Endodermal cell (in vitro differentiated cells): ENCODE measurements around the gene GARNL3. TPM values are rescaled to one million over a fixed set of nuclear protein-coding genes. Genes with fewer than 3 reads are reported as not detected.

Source experiments
- DNase-seq: peaks from one replicate; pipeline ENCODE4 v3.0.0-alpha.2; 2017
- H3K27ac ChIP-seq: 2 replicates; pipeline ENCODE4 v1.5.1; 2013; ENCODE audit warnings: mild to moderate bottlenecking, low read depth, low read length, moderate library complexity
- H3K27me3 ChIP-seq: 2 replicates; pipeline ENCODE4 v1.6.1; 2013; ENCODE audit warnings: mild to moderate bottlenecking, low read length, moderate library complexity; ENCODE audit not compliant: insufficient read depth, control insufficient read depth, poor library complexity, severe bottlenecking
- H3K36me3 ChIP-seq: 2 replicates; pipeline ENCODE4 v1.7.0; 2013; ENCODE audit warnings: mild to moderate bottlenecking, low read length, moderate library complexity; ENCODE audit not compliant: control insufficient read depth, insufficient read depth
- H3K4me1 ChIP-seq: one replicate; pipeline ENCODE4 v1.7.0; 2013; ENCODE audit warnings: low read length; ENCODE audit not compliant: control insufficient read depth, insufficient read depth
- H3K4me3 ChIP-seq: 2 replicates; pipeline ENCODE4 v1.5.1; 2013; ENCODE audit warnings: mild to moderate bottlenecking, low read length, moderate library complexity
- H3K9ac ChIP-seq: 2 replicates; pipeline ENCODE4 v1.6.1; 2013; ENCODE audit warnings: mild to moderate bottlenecking, low read length, moderate library complexity; ENCODE audit not compliant: poor library complexity, severe bottlenecking; ENCODE audit errors: extremely low read depth
- H3K9me3 ChIP-seq: 2 replicates; pipeline ENCODE4 v1.6.1; 2013; ENCODE audit warnings: mild to moderate bottlenecking, low read length, moderate library complexity; ENCODE audit not compliant: control insufficient read depth
- H3K27ac Mint-ChIP-seq: 2 replicates; pipeline ENCODE4 v1.8.0; 2020; ENCODE audit warnings: mixed read lengths
- H3K27me3 Mint-ChIP-seq: 2 replicates; pipeline ENCODE4 v1.8.0; 2021; ENCODE audit warnings: mild to moderate bottlenecking, mixed read lengths; ENCODE audit not compliant: insufficient read depth
- H3K36me3 Mint-ChIP-seq: 2 replicates; pipeline ENCODE4 v1.8.0; 2020; ENCODE audit warnings: low read depth, mixed read lengths
- H3K4me1 Mint-ChIP-seq: 2 replicates; pipeline ENCODE4 v1.8.0; 2020; ENCODE audit warnings: mixed read lengths
- H3K4me3 Mint-ChIP-seq: 2 replicates; pipeline ENCODE4 v1.8.0; 2020; ENCODE audit warnings: mild to moderate bottlenecking, moderate library complexity, mixed read lengths
- H3K9me3 Mint-ChIP-seq: 2 replicates; pipeline ENCODE4 v1.8.0; 2020; ENCODE audit warnings: mild to moderate bottlenecking, mixed read lengths
- CTCF ChIP-seq: fragments of 200-600 bp; sonication (generic); conservative IDR thresholded peaks from 2 replicates; pipeline ENCODE4 v1.5.0; 2021; ENCODE audit warnings: antibody characterized with exemption, mild to moderate bottlenecking
- WGBS, 2 experiments: methylation state at CpG; one replicate each; pipeline versions ENCODE4 v1.1.5 to v1.1.7; 2013; ENCODE audit warnings: missing lambda C conversion rate in 2 of 2, mixed read lengths in 1 of 2; ENCODE audit not compliant: insufficient coverage in 1 of 2, insufficient read length in 1 of 2; 5-methylcytosine and 5-hydroxymethylcytosine counted together
- total RNA-seq, 2 donors: library from RNA; stranded (reverse); fragmentation: NEBNext Ultra II Directional in 1 of 2; extraction: Animal tissue kit (Norgen Biotek cat#: 25700) in 1 of 2; gene quantifications; 2 replicates in 1 of 2; 3 replicates in 1 of 2; pipeline ENCODE4 v1.2.1, GENCODE V29; 2021

GARNL3 gene
- total RNA-seq, 2 donors from 2014 or later = 7.2 to 12.8 TPM

GRCh38 chr9:127320115-127320378 is 55.5 kb downstream of the GARNL3 start:
- 88% methylated on average over 1 of the region's 2 CpGs; no CpG with 5 or more reads in 1 of the 2 experiments for WGBS, 2 experiments
- no peaks in the 10 kb centered on the region for H3K36me3 Mint-ChIP-seq

GRCh38 chr9:127323393-127323792 is 58.8 kb downstream of the GARNL3 start:
- H3K9ac ChIP-seq = no peak overlapping the region
- no peaks in the 10 kb centered on the region for H3K4me1 ChIP-seq
- no peak overlapping the region for H3K27ac ChIP-seq
- H3K4me1 Mint-ChIP-seq = no peaks in the 10 kb centered on the region
- H3K36me3 Mint-ChIP-seq = no peaks in the 10 kb centered on the region
- H3K27me3 Mint-ChIP-seq = no peaks in the 10 kb centered on the region
- no peak overlapping the region for H3K27ac Mint-ChIP-seq
- no peak overlapping the region for H3K4me3 ChIP-seq
- H3K4me3 Mint-ChIP-seq = no peak overlapping the region
- no peaks in the 10 kb centered on the region for H3K9me3 ChIP-seq
- no peaks in the 10 kb centered on the region for H3K36me3 ChIP-seq
- H3K9me3 Mint-ChIP-seq = no peaks in the 10 kb centered on the region
- WGBS, 2 experiments = 91 to 94% methylated on average over 4 to 5 of the region's 5 CpGs
- peak; percentile 68 for DNase-seq
- H3K27me3 ChIP-seq = no peaks in the 10 kb centered on the region
- TF ChIP-seq CTCF = no peak

More at GRCh38 chr9:127320115-127320378, 55.5 kb downstream of the GARNL3 start:
- Histone ChIP-seq H3K36me3 (no peaks in the 10 kb centered on the region), H3K27ac (no peak overlapping the region), H3K9me3 (no peaks in the 10 kb centered on the region), H3K9ac (no peak overlapping the region), H3K4me1 (no peaks in the 10 kb centered on the region), H3K4me3 (no peak overlapping the region), H3K27me3 (no peaks in the 10 kb centered on the region)
- no peaks in the 10 kb centered on the region for H3K4me1 Mint-ChIP-seq
- no peak overlapping the region for H3K4me3 Mint-ChIP-seq
- H3K27ac Mint-ChIP-seq = no peak overlapping the region
- DNase-seq = no peak
- no peaks in the 10 kb centered on the region for H3K9me3 Mint-ChIP-seq
- no peaks in the 10 kb centered on the region for H3K27me3 Mint-ChIP-seq
- TF ChIP-seq CTCF = no peak

GRCh38 chr9:127330501-127330900 is 65.9 kb downstream of the GARNL3 start:
- no peak overlapping the region for H3K27ac Mint-ChIP-seq
- H3K27me3 ChIP-seq = no peaks in the 10 kb centered on the region
- H3K4me1 ChIP-seq = no peaks in the 10 kb centered on the region
- H3K9me3 ChIP-seq = no peaks in the 10 kb centered on the region
- H3K9me3 Mint-ChIP-seq = no peaks in the 10 kb centered on the region
- TF ChIP-seq CTCF = no peak
- no peak overlapping the region for H3K4me3 Mint-ChIP-seq
- no peak for DNase-seq
- no peaks in the 10 kb centered on the region for H3K4me1 Mint-ChIP-seq
- no peak overlapping the region for H3K9ac ChIP-seq
- no peak overlapping the region for H3K4me3 ChIP-seq
- 84 to 90% methylated on average over 3 to 5 of the region's 5 CpGs for WGBS, 2 experiments
- no peaks in the 10 kb centered on the region for H3K27me3 Mint-ChIP-seq
- no peak overlapping the region for H3K27ac ChIP-seq
- H3K36me3 Mint-ChIP-seq = no peaks in the 10 kb centered on the region
- no peaks in the 10 kb centered on the region for H3K36me3 ChIP-seq
